ENCODE measurements around the gene TRIM69. TPM values are rescaled to one million over a fixed set of nuclear protein-coding genes. Genes with fewer than 3 reads are reported as not detected.
A peak's percentile ranks its signal among the peaks of the same experiment; 100 is the strongest.

TRIM69 gene
- polyA plus RNA-seq, 4 donors = 8.1 to 18.5 (median 10.9) TPM

DNA sequence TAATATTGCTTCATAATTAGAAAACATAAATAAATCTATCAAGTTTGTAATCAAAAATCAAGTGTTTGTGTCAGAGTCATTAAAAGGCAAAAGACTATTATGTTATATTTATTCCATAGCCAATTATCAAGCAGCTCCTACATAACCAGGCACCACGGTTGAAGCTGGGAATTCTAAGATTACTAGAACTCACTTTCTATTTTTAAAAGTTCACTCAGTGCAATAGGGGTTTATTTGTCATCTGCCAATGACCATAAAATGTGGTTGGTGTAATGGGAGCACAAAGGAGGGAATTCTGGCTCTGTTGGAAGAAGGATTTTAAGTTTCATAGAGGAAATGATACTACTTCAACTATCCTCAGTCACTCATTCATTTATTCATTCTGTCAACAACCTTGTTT, 57.7 kb downstream of the TRIM69 start:
- H3K27ac ChIP-seq (ENCODE audit: low read depth in 1 of 3, low read length in 2 of 3) = no peak overlapping the region
- DNase-seq = no peak
- 45 to 71% (median 70%) methylated on average over 1 of the region's 1 CpG for WGBS, 3 donors

DNA sequence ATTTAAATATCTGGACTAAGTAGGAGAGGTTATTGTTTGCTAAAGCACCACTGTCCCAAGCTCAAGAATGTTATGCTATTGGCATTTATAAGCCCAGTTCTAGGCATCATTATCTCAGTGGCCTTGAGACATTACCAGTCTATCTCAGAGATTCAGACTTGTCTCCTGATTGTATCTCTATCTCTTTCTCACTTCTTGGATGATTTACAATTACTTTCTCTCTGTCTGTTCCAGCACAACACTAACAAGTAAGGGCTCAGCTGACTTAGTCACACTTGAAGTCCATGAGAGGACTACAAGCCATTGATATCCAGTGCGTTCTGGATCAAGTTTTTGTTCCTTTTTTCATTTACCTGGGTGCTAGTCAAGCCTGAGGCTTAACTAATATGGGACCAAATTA, 60.2 kb downstream of the TRIM69 start:
- Histone ChIP-seq H3K4me3 (ENCODE audit: low read depth in 1 of 3, low read length in 3 of 3) (no peak overlapping the region), H3K27ac (ENCODE audit: low read depth in 1 of 3, low read length in 2 of 3) (no peak overlapping the region), H3K9me3 (ENCODE audit: control insufficient read depth in 2 of 2, insufficient read depth in 1 of 2, low read depth in 1 of 2, low read length in 1 of 2) (no peaks in the 10 kb centered on the region), H3K4me1 (ENCODE audit: control insufficient read depth in 3 of 3, insufficient read depth in 2 of 3, low read depth in 1 of 3, low read length in 2 of 3) (no peaks in the 10 kb centered on the region), H3K36me3 (ENCODE audit: control insufficient read depth in 3 of 3, insufficient read depth in 2 of 3, low read depth in 1 of 3, low read length in 3 of 3) (no peaks in the 10 kb centered on the region), H3K27me3 (ENCODE audit: control insufficient read depth in 3 of 3, insufficient read depth in 3 of 3, low read length in 3 of 3) (no peaks in the 10 kb centered on the region)
- no peak for FAIRE-seq
- no peak for DNase-seq
- 82 to 94% (median 92%) methylated on average over 1 of the region's 1 CpG for WGBS, 3 donors

More for the DNA sequence above, 57.7 kb downstream of the TRIM69 start:
- no peaks in the 10 kb centered on the region for H3K36me3 ChIP-seq (ENCODE audit: control insufficient read depth in 3 of 3, insufficient read depth in 2 of 3, low read depth in 1 of 3, low read length in 3 of 3)
- no peak overlapping the region for H3K4me3 ChIP-seq (ENCODE audit: low read depth in 1 of 3, low read length in 3 of 3)
- no peaks in the 10 kb centered on the region for H3K9me3 ChIP-seq (ENCODE audit: control insufficient read depth in 2 of 2, insufficient read depth in 1 of 2, low read depth in 1 of 2, low read length in 1 of 2)
- H3K4me1 ChIP-seq (ENCODE audit: control insufficient read depth in 3 of 3, insufficient read depth in 2 of 3, low read depth in 1 of 3, low read length in 2 of 3) = no peaks in the 10 kb centered on the region
- FAIRE-seq = no peak
- H3K27me3 ChIP-seq (ENCODE audit: control insufficient read depth in 3 of 3, insufficient read depth in 3 of 3, low read length in 3 of 3) = no peaks in the 10 kb centered on the region

DNA sequence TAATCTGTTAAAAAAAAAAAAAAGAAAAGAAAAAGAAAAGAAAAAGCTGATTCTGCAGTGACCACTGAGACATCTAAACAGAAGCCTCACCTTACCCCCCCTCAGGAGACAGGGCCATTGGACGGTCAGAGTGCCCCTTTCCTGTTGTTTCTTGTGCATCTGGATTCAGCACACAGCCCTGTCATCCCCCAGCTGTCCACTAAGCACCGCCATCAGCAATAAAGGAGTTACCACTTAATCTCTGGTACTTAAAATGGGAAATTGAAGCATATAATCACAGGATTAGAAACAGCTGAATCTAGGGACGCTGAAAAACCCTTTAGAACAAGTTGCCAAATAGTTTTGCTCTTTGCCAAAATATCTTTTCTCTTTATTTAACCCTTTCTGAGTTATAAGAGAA, 62.5 kb downstream of the TRIM69 start:
- Histone ChIP-seq H3K27ac (ENCODE audit: low read depth in 1 of 3, low read length in 2 of 3) (no peak overlapping the region), H3K4me3 (ENCODE audit: low read depth in 1 of 3, low read length in 3 of 3) (no peak overlapping the region), H3K36me3 (ENCODE audit: control insufficient read depth in 3 of 3, insufficient read depth in 2 of 3, low read depth in 1 of 3, low read length in 3 of 3) (no peaks in the 10 kb centered on the region), H3K27me3 (ENCODE audit: control insufficient read depth in 3 of 3, insufficient read depth in 3 of 3, low read length in 3 of 3) (no peaks in the 10 kb centered on the region), H3K9me3 (ENCODE audit: control insufficient read depth in 2 of 2, insufficient read depth in 1 of 2, low read depth in 1 of 2, low read length in 1 of 2) (no peaks in the 10 kb centered on the region), H3K4me1 (ENCODE audit: control insufficient read depth in 3 of 3, insufficient read depth in 2 of 3, low read depth in 1 of 3, low read length in 2 of 3) (no peaks in the 10 kb centered on the region)
- DNase-seq (peak in 1 of 2 donors; percentile 11), FAIRE-seq (no peak)
- 14 to 27% (median 22%) methylated on average over 3 of the region's 3 CpGs for WGBS, 3 donors

GRCh38 chr15:44801364-44801763, 65.0 kb downstream of the TRIM69 start:
- no peaks in the 10 kb centered on the region for H3K9me3 ChIP-seq (ENCODE audit: control insufficient read depth in 2 of 2, insufficient read depth in 1 of 2, low read depth in 1 of 2, low read length in 1 of 2)
- H3K27me3 ChIP-seq (ENCODE audit: control insufficient read depth in 3 of 3, insufficient read depth in 3 of 3, low read length in 3 of 3) = no peaks in the 10 kb centered on the region
- FAIRE-seq = no peak
- H3K4me1 ChIP-seq (ENCODE audit: control insufficient read depth in 3 of 3, insufficient read depth in 2 of 3, low read depth in 1 of 3, low read length in 2 of 3) = no peaks in the 10 kb centered on the region
- DNase-seq = no peak
- H3K27ac ChIP-seq (ENCODE audit: low read depth in 1 of 3, low read length in 2 of 3) = no peak overlapping the region
- WGBS, 3 donors = 81 to 90% (median 89%) methylated on average over 5 of the region's 5 CpGs
- no peaks in the 10 kb centered on the region for H3K36me3 ChIP-seq (ENCODE audit: control insufficient read depth in 3 of 3, insufficient read depth in 2 of 3, low read depth in 1 of 3, low read length in 3 of 3)
- H3K4me3 ChIP-seq (ENCODE audit: low read depth in 1 of 3, low read length in 3 of 3) = no peak overlapping the region

DNA sequence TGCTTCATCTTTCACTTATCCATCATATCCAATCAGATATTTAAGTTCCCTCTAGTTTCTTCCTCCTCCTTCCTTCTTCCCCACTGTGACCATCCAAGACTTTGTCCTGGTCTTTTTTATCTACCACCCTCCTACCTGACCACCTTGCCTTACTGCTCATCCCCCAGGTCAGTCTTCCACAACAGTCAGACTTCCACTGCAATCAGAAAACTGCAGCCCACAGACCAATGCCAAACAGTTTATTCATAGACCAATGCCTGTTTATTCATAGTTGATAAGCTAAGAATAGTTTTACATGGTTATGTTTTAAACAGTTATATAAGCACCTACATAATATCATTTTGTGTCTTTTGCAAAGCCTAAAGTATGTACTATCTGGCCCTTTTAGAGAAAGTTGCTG, 65.5 kb downstream of the TRIM69 start:
- Histone ChIP-seq H3K4me3 (ENCODE audit: low read depth in 1 of 3, low read length in 3 of 3) (no peak overlapping the region), H3K27me3 (ENCODE audit: control insufficient read depth in 3 of 3, insufficient read depth in 3 of 3, low read length in 3 of 3) (no peaks in the 10 kb centered on the region), H3K9me3 (ENCODE audit: control insufficient read depth in 2 of 2, insufficient read depth in 1 of 2, low read depth in 1 of 2, low read length in 1 of 2) (no peaks in the 10 kb centered on the region), H3K36me3 (ENCODE audit: control insufficient read depth in 3 of 3, insufficient read depth in 2 of 3, low read depth in 1 of 3, low read length in 3 of 3) (no peaks in the 10 kb centered on the region), H3K4me1 (ENCODE audit: control insufficient read depth in 3 of 3, insufficient read depth in 2 of 3, low read depth in 1 of 3, low read length in 2 of 3) (no peaks in the 10 kb centered on the region), H3K27ac (ENCODE audit: low read depth in 1 of 3, low read length in 2 of 3) (no peak overlapping the region)
- DNase-seq = no peak
- no peak for FAIRE-seq

GRCh38 chr15:44802336-44802735, 66.0 kb downstream of the TRIM69 start:
- 40 to 76% (median 72%) methylated on average over 1 of the region's 1 CpG for WGBS, 3 donors
- no peak for FAIRE-seq
- H3K4me3 ChIP-seq (ENCODE audit: low read depth in 1 of 3, low read length in 3 of 3) = no peak overlapping the region

DNA sequence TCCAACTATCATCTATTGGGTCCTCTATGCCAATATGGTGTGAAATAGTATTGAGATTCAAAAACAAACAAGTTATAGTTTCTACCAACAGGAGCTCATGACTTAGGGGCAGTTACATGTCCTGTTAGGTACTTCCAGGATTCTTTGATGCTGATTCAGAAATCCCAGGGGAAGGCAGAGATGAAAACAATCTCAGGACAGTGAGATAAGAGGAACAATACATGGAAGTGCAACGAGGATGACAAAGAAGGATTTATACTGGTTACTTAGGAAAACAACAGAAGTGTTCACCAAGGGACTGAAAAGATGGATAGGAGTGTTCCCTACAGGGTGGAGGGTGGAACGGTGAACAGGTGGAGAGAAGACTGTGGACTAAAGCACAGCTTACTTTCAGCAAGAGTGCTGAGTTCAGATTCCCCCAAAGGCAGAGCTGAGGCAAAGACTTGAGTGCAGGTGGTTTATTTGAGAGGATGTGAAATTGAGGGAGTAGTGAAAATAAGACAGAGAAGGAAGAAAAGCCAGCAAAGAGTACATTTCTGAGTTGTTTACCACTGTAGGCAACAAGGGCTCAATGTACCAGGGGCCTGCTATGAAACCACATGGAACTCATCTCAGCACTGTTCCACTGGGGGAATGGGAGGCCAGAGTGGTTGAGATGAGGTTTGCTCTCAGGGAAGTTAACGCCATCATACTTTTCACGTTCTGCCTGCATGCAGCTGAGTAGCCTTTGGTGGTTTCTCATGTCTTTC, 68.1 kb downstream of the TRIM69 start:
- H3K27ac ChIP-seq (ENCODE audit: low read depth in 1 of 3, low read length in 2 of 3) = no peak overlapping the region
- no peak for DNase-seq
- H3K27me3 ChIP-seq (ENCODE audit: control insufficient read depth in 3 of 3, insufficient read depth in 3 of 3, low read length in 3 of 3) = no peaks in the 10 kb centered on the region
- H3K4me1 ChIP-seq (ENCODE audit: control insufficient read depth in 3 of 3, insufficient read depth in 2 of 3, low read depth in 1 of 3, low read length in 2 of 3) = no peaks in the 10 kb centered on the region
- no peak overlapping the region for H3K4me3 ChIP-seq (ENCODE audit: low read depth in 1 of 3, low read length in 3 of 3)
- no peak for FAIRE-seq
- H3K9me3 ChIP-seq (ENCODE audit: control insufficient read depth in 2 of 2, insufficient read depth in 1 of 2, low read depth in 1 of 2, low read length in 1 of 2) = no peaks in the 10 kb centered on the region
- no peaks in the 10 kb centered on the region for H3K36me3 ChIP-seq (ENCODE audit: control insufficient read depth in 3 of 3, insufficient read depth in 2 of 3, low read depth in 1 of 3, low read length in 3 of 3)
- 75 to 83% (median 76%) methylated on average over 4 of the region's 4 CpGs for WGBS, 3 donors

More at GRCh38 chr15:44802336-44802735, 66.0 kb downstream of the TRIM69 start:
- DNase-seq = no peak
- no peaks in the 10 kb centered on the region for H3K36me3 ChIP-seq (ENCODE audit: control insufficient read depth in 3 of 3, insufficient read depth in 2 of 3, low read depth in 1 of 3, low read length in 3 of 3)
- no peaks in the 10 kb centered on the region for H3K27me3 ChIP-seq (ENCODE audit: control insufficient read depth in 3 of 3, insufficient read depth in 3 of 3, low read length in 3 of 3)
- no peaks in the 10 kb centered on the region for H3K4me1 ChIP-seq (ENCODE audit: control insufficient read depth in 3 of 3, insufficient read depth in 2 of 3, low read depth in 1 of 3, low read length in 2 of 3)
- H3K27ac ChIP-seq (ENCODE audit: low read depth in 1 of 3, low read length in 2 of 3) = no peak overlapping the region
- H3K9me3 ChIP-seq (ENCODE audit: control insufficient read depth in 2 of 2, insufficient read depth in 1 of 2, low read depth in 1 of 2, low read length in 1 of 2) = no peaks in the 10 kb centered on the region

DNA sequence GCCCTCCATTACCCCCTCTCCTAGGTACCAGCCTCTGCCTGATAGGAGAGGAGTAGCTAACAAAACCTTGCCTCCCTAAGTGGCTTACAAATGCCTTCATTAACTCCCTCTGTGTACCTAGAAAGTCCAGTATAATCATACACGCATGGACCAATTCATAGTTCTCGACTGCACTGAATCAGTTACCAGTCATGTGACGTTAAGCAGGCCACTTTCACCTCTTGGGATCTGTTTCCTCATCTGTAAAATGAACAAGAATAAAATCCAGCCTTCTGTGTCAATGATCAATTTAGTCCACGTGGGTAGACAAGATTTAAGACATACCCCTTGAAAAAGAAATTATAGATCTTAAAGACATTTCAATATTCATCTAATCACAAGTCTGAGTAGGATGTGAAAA, 72.2 kb downstream of the TRIM69 start:
- 77 to 85% (median 79%) methylated on average over 4 of the region's 4 CpGs for WGBS, 3 donors
- no peak for DNase-seq
- H3K9me3 ChIP-seq (ENCODE audit: control insufficient read depth in 2 of 2, insufficient read depth in 1 of 2, low read depth in 1 of 2, low read length in 1 of 2) = no peaks in the 10 kb centered on the region
- no peak overlapping the region for H3K27ac ChIP-seq (ENCODE audit: low read depth in 1 of 3, low read length in 2 of 3)
- no peak for FAIRE-seq
- H3K36me3 ChIP-seq (ENCODE audit: control insufficient read depth in 3 of 3, insufficient read depth in 2 of 3, low read depth in 1 of 3, low read length in 3 of 3) = no peaks in the 10 kb centered on the region
- no peaks in the 10 kb centered on the region for H3K27me3 ChIP-seq (ENCODE audit: control insufficient read depth in 3 of 3, insufficient read depth in 3 of 3, low read length in 3 of 3)
- H3K4me3 ChIP-seq (ENCODE audit: low read depth in 1 of 3, low read length in 3 of 3) = no peak overlapping the region
- peaks cover 0 to 19% (median 0%) of the 10 kb centered on the region in 3 donors for H3K4me1 ChIP-seq (ENCODE audit: control insufficient read depth in 3 of 3, insufficient read depth in 2 of 3, low read depth in 1 of 3, low read length in 2 of 3)

- Histone ChIP-seq H3K4me3 (ENCODE audit: low read depth in 1 of 3, low read length in 3 of 3) (no peak overlapping the region), H3K4me1 (ENCODE audit: control insufficient read depth in 3 of 3, insufficient read depth in 2 of 3, low read depth in 1 of 3, low read length in 2 of 3) (peaks cover 0 to 19% (median 3%) of the 10 kb centered on the region in 3 donors), H3K9me3 (ENCODE audit: control insufficient read depth in 2 of 2, insufficient read depth in 1 of 2, low read depth in 1 of 2, low read length in 1 of 2) (no peaks in the 10 kb centered on the region), H3K27me3 (ENCODE audit: control insufficient read depth in 3 of 3, insufficient read depth in 3 of 3, low read length in 3 of 3) (no peaks in the 10 kb centered on the region), H3K27ac (ENCODE audit: low read depth in 1 of 3, low read length in 2 of 3) (peak overlapping the region; percentile 14 to 68 (median 29)), H3K36me3 (ENCODE audit: control insufficient read depth in 3 of 3, insufficient read depth in 2 of 3, low read depth in 1 of 3, low read length in 3 of 3) (no peaks in the 10 kb centered on the region)
- 18 to 51% (median 37%) methylated on average over 10 of the region's 10 CpGs for WGBS, 3 donors
- peak; percentile 37 to 61 for DNase-seq
- FAIRE-seq = no peak
Measured at GRCh38 chr15:44810237-44810636, 73.9 kb downstream of the TRIM69 start.

All from small intestine (tissue), 7 donors.